Esophagus muscularis mucosa (tissue), 4 donors: ENCODE measurements around the gene TNPO1.

Experiments
- EP300 ChIP-seq: sonication (generic); formaldehyde crosslinking; IDR thresholded peaks from one replicate; pipeline ENCODE4 v1.6.1; 2017; ENCODE audit warnings: antibody characterized with exemption
- POLR2A ChIP-seq: fragments of 450-650 bp; IDR thresholded peaks from one replicate; pipeline ENCODE4 v1.6.1; 2017; ENCODE audit warnings: antibody characterized with exemption, moderate library complexity, mild to moderate bottlenecking, low read depth
- POLR2AphosphoS5 ChIP-seq, 2 donors: sonication (generic); formaldehyde crosslinking; IDR thresholded peaks; one replicate each; pipeline ENCODE4 v1.6.1; 2017; ENCODE audit warnings: antibody characterized with exemption in 2 of 2
- TF ChIP-seq, protein P1 (sequence below), 3 experiments: fragments of 200-600 bp in 2 of 3; fragments of 450-650 bp in 1 of 3; sonication (generic) in 2 of 3; IDR thresholded peaks; one replicate each; pipeline ENCODE4 v1.5.1; 2017 to 2019; ENCODE audit warnings: antibody characterized with exemption in 3 of 3, mild to moderate bottlenecking in 2 of 3, moderate library complexity in 1 of 3

DNA sequence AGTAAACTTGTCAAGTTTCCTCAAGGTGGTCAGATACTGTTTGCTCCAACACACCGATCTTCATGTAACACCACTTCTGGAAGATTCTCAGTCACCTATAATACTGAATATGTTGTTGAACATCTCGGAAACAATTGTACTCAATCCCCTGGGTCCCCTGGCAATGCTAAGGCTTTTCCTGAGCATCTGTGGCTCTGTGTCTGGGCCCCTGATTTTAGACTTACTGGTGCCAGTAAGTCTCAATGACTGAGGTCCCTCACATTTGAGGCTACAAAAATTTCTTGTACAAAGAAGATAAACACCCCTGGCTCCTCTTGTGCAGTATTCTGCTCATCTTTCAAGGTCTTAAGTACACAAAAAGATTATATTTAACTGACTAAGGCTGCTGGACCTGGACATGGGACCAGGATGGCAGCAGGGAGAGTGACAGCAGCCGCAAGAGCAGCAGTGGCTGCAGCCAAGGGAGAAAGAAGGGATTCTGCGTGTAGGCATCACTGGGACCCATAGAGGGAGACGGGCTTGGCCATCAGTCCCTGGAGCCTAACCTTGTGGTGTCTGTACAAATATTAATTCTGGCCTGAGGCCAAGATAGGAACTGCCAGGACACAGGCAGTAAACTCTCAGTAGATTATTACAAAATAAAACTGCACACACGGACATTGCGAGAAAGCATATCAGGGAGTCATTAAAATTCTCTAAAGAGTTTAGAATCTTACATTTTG lies 49.0 kb upstream of the TNPO1 start:
- TF ChIP-seq, protein P1, sequence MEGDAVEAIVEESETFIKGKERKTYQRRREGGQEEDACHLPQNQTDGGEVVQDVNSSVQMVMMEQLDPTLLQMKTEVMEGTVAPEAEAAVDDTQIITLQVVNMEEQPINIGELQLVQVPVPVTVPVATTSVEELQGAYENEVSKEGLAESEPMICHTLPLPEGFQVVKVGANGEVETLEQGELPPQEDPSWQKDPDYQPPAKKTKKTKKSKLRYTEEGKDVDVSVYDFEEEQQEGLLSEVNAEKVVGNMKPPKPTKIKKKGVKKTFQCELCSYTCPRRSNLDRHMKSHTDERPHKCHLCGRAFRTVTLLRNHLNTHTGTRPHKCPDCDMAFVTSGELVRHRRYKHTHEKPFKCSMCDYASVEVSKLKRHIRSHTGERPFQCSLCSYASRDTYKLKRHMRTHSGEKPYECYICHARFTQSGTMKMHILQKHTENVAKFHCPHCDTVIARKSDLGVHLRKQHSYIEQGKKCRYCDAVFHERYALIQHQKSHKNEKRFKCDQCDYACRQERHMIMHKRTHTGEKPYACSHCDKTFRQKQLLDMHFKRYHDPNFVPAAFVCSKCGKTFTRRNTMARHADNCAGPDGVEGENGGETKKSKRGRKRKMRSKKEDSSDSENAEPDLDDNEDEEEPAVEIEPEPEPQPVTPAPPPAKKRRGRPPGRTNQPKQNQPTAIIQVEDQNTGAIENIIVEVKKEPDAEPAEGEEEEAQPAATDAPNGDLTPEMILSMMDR (IDR thresholded peaks at IDR 0.05), result no peak
- TF ChIP-seq POLR2A, result no peak
- no peak for TF ChIP-seq POLR2AphosphoS5 (IDR thresholded peaks at IDR 0.05)
- no peak for TF ChIP-seq EP300
